ENCODE data around the gene EIF4E3. TPM values are rescaled to one million over a fixed set of nuclear protein-coding genes. Genes with fewer than 3 reads are reported as not detected.

EIF4E3 gene
- polyA plus RNA-seq, 1 donor, result 13.1 TPM

DNA sequence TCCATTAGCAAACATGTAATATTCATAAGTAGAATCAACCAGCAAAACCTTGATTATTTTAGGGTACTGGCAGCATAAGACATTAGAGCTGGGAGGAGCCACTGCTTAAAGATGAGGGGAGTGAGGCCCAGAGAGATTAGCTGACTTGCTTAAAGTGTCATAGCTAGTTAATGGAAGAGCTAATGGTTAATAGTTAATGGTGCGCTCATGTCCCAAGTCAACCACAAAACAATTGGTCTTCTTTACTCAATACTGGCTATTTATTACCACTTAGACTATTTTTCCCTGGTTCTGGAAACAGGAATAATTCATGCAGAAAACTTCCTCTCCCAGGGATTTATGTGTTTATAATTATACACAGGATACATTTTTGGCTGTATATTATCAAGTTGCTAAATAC, 33.1 kb downstream of the EIF4E3 start:
- DNase-seq, result no peak

DNA sequence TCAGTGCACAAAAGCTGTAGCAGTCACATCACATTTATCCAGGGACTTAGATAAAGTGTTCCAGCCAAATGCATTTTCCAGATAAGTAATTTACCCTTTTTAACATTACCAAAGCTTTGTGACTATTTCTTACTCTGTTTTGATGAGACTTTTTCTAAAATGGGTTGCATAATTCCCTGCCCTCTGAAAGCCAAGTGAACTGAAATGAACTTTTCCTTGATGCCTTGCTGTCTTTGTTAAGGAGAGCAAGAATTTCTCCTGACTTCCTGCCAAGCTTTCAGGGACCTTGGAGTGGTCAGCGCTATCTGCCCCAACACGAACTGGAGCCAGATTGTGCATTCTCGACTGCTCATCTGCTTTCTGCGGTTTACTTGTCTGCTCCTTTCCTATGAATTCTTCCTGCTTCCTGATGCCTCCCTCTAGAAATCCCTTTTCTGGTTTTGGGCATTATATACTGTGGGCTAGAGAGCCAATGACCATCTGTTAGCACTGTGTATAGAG, 34.8 kb downstream of the EIF4E3 start:
- no peak for DNase-seq

DNA sequence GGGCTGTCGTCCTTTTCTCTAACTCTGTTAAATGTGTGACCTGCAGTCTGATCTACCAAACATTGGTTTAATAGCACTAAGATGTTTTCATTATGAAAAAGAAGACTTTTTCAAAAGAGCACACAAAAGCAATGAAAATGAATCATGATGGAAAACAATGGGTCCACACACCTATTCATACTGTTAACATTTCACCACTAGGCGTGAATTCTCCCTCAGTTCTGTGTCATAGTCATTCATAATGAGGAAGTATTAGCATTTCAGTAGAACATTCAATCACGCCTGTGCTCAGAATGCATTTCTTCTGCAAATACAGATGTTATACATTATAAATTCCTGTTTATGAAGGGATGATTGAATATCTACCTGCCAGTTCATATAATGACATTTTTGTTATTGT, 35.9 kb downstream of the EIF4E3 start:
- DNase-seq, result no peak

DNA sequence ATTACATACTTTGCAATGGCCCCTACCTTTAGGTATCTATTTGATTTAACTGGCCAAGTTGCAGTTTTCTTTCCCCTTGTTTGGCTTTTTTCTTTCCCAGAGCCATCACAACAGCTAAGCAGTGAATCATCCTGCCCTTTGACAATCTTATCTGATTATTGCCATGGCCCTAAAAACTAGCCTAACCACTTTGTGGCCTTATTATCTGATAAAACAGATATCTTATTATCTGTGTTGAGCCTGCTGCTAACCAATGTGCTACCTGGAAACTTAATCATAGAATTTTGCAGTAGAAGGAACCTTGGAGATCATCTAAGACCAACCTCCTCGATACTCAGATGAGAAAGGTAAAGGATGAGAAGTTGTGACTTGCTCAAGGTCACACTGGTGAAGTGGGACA, 37.1 kb downstream of the EIF4E3 start:
- DNase-seq, result no peak

DNA sequence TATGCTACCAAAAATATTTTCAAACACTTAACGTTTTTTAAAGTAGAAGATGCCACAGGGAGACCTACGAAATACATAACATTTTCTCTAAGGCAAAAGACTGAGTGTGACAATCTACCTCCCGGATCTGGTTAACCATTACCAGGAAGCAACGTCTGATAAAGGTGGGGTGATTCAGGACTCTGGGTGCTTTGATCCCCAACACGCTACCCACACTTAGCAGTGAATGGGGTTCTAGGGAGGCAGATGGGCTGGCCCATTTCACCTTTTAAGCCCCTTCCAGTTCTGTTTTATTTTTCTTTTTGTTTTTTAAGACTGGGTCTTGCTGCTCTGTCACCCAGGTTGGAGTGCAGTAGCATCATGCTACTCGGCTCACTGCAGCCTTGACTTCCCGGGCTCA, 39.5 kb downstream of the EIF4E3 start:
- no peak for DNase-seq

DNA sequence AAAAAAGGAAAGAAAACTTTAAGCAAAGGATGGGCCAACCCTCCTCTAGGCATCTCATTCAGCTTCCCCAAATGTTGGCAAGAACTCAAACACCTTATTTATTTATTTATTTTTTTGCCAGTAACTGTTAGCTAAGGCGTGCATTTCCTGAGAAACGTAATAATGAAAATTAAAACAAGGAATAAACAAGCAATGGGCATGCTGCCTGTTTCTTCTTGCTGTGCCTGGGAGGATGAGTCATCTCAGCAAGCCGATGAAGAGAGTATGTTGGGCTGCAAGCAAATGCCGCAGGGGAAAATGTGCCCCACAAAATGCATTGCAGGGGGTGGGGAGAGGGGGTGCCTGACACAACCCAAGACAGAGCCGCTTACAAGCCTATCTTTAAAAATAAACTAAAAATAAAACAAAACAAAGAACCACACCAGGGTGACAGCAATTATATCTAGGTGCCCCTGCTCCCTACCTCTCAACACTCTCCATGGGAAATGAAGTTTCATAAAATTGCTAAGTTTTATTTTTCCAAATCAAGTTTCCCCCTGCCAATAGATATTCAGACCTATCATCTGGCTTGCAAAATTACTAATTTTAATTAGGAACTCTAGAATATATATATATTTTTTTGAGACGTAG, 40.3 kb downstream of the EIF4E3 start:
- no peak for DNase-seq

DNA sequence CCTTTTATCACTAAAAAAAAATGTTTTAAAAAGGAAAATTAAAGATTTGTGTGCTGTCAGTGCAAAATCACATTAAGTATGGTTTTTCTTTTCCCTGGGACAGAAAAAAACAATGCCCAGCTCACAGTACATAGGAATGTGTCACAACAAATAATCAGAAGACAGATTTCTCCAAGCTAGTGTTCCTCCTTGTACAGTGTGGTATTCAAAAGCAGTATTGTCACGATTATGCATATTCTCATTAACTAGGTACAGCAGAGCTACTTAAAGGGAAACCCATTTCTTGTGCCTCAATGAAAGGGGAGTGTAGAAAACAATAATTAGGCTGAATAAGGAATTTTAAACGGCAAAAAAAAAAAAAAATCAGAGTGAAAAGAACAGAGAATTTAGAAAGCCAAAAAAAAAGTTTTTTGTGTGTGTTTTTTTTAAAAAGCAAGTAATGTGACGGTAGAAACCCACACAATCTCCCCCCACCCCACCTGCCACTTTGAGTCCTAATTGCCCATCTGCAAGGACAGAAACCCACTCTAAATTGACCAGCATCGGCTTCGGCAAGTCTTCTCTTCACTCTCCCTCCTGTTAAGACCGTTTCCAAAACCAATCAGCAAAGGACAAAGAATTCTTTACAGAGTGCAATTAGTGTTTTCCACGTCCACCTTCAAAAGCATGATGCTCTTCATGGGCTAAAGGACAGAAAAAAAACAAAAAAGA, 41.0 kb downstream of the EIF4E3 start:
- no peak for DNase-seq

DNA sequence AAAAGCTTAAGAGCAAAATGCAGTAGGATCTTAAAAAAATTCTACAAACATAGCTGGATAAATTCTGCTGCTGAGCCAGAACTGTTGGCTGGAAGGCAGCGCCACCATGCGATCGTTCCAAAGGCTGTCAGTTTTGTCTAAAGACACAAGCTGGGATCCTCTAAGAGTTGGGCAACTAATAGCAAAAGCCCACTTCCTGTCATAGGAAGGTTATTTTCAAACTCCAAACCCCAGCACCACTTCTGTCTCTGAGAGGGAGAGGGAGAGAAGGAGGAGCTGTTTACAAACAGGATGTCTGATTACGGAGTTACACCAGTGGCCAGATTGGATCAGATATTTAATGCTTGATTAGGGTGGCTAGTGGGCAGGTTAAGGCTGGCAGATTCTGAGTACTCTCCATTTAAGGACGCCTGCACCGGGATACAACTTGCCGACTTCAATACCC, 44.0 kb downstream of the EIF4E3 start:
- DNase-seq, result peak; percentile 53

DNA sequence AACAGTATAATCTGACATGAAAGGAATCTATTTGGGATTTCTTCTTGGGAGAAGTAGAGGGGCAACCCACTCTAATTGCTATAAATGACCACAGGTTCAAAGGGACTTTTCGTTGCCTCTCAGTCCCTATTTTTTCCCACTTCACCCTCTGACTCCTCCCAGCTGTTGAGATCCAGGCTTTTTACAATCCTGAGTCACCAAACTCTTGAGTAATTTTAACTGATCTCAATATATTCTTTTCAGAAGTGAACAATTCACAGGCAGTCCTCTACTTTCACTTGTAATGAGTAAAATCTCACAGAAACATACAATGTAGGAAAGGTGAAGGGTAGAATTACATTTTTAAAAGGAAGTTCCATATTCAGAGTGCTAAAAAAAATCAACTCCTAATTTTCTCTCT, 44.6 kb downstream of the EIF4E3 start:
- no peak for DNase-seq

DNA sequence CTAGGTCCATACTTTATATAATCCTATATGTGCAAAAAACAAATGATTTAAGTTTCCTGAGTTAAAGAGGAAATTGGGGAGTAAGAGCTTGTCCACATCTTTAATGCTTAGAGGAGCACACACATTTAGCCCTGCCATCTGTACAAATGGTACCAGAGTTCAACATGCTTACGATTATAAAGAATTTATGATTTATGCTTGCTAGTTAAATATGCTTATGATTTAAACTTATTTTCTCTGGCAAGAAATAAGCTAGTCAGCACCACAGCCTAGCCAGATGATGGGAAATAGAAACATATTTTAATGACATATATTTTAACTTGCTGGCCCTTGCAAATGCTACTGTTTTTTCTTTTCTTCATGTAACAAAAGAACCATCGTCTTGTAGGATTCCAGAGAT, 48.3 kb downstream of the EIF4E3 start:
- DNase-seq, result no peak

DNA sequence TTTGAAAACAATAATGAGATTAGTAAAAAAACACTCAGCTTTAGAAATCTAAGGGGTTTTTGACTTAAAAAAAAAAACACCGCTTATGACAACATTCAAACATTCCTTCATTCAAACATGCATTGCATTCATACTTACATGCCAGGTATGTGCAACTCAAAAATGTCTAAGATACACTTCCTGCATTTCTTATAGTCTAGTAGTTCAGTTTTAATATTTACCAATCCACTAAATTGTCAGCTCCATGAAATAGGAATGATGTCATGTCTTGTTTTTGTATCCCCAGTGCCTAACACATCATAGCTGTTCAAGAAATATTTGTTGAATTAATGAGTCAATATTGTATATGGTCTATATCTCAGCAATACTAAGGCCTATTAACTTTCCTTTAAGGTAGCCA, 51.7 kb downstream of the EIF4E3 start:
- no peak for DNase-seq

DNA sequence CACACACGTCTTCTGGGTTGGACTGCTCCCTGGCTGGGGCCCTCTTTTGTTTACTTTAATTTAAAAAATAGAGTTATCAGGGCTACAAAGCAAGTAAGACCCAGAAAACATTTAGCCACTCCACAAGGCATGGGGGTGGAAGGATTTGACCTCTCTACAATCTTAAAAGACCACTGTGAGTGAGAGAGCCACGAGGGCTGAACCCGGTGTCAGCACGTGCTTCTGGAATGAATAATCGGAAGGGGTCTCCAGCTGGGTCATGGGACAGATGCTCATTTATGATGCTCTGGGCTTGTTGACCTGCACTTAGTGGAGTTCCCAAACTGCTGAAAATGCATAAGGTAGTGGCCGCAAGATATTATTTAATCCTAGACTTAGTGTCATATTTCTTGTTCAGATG, 52.4 kb downstream of the EIF4E3 start:
- no peak for DNase-seq

DNA sequence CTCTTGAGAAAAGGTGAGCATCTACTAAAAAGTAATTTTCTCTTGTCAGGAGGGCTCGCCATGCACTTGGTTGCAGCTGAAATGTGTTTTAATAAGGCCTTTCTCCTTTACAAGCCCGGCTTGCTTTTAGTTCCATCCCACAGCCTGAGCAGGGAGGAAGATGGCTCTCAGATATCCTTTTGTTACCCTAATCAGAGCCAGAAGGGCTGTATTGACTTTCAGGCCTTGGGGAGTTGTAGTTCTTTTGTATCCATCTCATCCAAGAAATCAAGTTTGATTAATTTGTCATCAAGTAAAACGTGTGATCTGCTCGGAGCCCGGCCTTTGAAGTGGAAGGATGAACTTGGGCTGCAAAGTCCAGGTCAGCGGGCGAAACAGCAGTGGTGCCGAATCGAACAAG, 52.9 kb downstream of the EIF4E3 start:
- DNase-seq, result no peak

DNA sequence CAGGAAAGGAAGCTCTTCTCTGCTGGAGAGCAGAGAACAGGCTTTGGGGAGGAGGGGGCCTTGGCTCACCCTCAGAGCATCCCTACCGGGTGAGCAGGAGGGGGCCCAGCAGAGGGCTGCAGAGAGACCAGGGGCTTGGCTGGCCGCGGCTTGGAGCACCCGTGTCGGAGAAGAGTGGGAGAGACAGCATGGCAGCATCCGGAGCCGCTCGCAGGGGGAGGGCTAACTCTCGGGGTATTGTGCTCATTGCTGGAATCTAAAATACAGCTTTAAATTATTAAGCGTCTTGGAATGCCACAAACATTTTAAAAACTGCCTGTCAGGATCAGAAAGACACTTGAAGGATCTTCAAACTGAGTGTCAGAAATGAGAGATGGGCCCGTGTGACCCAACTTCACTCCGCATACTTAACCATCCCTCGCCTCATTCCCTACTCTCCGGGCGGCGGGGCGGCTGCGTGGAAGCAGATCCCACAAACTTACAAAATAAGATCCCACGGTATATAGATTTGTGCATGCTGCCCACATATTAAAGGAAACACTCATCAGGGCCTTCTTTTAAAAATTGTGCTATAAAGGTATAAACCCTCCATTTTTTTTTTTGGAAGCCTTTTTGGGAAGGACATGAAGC, 53.9 kb downstream of the EIF4E3 start:
- DNase-seq, result no peak

DNA sequence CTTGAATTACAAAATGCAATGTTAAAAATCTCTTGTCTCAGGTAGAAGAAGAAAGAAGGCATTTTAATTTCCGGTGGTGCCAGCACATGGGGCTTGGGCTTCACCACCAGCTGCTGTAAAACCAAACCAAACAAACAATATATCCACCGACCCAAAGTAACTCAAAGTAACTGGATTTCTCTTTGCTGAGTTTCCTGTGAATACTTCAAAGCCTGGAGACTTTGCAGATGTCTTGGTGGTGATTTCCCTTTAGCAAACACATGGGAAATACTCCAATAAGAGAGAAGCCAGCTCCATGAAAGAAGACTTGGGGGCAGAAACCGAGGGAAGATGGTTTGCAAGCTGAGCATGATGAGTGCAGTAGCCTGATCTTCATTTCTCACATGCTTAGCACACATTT, 62.6 kb downstream of the EIF4E3 start:
- no peak for DNase-seq

DNA sequence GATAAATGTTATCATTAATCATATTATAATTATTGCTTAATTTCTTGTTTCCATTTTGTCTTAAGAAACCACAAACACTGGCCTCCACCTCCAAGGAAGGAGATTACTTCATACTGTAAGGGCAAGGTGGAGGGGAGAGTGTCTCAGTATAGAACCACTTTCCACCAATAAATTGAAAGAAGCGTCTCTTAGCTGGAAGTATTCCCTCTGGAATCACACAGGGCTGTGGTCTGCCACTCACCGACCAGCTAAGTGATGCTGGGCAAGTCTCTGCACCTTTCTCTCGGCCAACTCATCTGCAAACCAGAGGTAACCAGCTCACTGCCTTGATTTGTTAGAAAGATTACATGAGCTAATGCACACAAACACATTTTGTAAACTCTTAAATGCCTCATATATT, 63.1 kb downstream of the EIF4E3 start:
- DNase-seq, result no peak

DNA sequence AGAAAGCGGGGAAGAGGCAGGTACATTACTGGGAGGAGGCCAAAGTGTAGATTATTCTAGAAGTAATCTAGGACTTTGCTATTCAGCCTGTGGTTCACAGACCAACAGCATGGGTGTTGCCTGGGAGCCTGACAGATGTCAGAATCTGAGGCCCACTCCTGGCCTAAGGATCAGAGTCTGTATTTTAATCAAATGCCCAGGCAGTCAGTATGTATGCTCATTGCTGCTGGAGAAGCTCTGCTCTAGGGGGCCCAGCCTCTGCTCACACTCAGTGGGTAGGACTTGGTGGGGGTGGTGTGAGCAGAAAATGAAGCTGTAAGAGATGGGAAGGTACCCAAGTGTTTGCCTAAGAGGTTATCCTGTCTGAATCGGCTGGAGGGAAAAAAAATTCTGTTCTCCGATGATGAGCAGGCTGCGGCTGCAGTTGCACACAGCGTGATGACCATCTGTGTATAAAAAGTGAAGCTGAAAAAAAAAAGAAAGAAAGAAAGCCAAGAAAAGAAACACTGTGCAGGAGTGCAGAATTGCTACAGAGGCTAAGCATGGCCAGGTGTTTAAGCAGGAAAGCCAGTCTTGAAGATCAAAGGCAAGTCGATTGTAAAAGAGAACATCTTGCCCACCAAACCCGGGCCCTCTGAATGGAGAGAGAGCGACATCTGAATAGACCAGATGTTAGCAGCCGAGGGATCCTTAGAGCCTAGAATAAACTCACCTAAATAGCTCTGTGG, 65.2 kb downstream of the EIF4E3 start:
- no peak for DNase-seq

DNA sequence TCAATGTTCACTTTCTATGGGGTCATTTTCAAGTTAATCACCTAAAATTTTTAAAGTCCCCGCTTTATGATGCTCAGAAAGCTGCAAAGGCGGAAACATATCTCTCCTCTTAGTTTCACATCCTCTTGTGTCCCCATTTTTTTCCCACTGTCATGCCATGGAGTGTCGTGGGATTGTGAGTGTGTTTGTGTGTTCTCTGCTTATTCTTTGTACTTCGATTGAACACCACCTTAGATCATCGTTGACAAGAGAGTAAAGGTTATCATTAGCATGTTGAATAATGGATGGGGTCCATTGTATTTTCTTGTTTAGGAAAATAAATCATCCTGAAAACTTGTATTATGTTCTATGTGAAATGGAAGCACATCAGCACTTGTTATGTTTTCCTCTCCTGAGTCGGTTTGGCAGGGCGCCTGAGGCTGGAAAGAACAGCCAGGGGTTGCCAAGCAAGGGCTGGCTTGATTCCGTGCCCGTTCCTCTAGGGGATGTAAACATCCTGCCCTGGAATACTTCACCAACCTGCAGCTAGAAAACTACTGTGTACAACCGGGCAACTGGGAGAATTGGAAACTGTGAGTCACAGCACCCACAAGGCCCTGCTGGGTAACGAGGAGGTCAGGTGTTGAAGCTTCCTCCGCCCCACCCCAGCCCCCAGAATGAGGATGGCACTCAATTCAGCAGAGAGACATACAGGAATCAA, 67.2 kb downstream of the EIF4E3 start:
- no peak for DNase-seq

DNA sequence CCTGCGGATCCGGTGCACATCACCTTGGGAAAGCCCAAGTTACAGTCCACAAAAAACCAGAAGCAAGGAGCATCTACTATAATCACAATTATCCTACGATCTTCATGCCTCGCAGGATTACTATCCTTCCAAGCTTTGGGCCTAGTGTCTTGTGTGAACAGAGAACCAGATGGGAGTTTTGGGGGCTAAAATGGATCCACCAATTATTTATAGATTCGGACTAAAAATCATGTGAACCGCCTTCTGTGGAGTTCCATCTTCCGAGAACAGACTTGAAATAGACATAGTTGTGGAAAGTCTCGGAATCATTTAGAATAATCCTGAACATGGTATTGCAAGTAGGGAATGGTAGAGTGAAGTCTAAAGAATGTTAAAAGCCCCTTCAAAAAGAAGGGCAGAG, 70.1 kb downstream of the EIF4E3 start:
- DNase-seq, result no peak

DNA sequence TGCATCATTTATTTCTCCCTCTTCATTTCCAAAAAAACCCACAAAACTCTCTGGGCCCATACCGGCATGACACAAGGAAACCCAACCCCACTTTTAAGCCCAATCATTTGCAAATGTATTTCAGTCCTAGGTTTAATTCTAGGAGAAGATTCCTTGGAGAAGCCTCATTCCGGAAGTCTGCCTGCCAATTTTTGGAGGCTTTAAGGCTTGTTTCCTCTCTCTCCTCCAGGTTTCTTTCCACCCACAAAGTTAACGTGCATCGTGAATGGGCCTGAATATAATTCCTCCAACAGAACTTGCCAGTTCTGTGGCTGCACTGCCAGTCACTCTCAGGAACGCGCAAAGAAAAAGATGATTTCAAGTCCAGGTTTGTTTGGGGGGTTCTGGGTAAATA, 71.8 kb downstream of the EIF4E3 start:
- DNase-seq, result no peak

DNA sequence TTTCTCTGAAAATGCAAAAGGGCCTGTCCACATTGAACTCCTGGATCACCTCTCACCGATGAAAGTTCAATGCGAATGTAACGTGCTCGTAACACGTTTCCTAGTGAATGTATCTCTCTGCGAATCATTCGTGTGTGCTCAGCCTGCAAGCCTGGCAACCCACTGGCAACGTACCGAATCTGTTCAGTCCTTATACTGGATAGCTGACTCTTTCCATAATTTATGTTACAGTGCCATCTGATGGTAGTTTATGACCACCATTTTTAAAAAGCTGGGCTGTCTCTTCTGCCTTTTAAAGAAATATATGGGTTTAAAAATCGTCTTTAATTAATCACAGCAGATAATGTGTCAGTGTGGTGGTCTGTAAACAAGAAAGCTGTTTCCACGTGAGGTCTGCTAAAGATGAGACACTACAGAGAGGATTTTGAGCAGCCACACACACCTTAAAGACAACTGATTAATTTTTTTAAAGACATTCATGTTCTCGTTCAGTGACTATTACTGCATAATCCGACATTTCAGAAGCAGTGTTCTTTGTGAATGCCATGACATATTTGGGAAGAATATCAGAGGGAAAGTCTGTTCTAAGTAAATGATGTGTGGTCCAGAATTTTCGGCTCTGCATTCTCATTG, 72.3 kb downstream of the EIF4E3 start:
- no peak for DNase-seq

DNA sequence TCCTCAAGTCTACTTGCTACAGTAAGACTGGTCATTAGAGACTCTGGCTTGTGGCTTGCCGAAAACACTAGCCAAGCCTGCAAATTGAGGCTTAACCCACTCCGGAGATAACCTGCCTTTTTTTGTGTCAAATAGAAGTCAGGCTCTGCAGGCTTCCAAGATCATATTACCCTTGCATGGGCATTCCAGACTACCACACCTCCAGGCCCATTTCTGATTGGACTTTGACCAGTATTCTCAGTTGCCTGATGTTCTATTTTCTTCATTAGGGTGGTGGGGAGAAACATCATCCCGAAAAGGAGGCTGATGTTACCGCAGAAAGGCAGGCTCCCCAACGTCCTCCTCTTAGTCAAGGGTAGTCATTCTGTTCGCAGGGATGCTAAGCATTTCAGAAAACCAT, 73.6 kb downstream of the EIF4E3 start:
- DNase-seq, result no peak

Data from left kidney (tissue), 2 donors.